K562 (cell line): ENCODE results near the gene PTPN18. TPM values are rescaled to one million over a fixed set of nuclear protein-coding genes. Genes with fewer than 3 reads are reported as not detected.

Source experiments
- CREB1 ChIP-seq, 2 experiments: sonication (generic) in 1 of 2; formaldehyde crosslinking in 1 of 2; IDR thresholded peaks; 2 replicates each; pipeline versions ENCODE4 v1.6.1 to v1.8.0; 2012 to 2022; ENCODE audit warnings: inconsistent platforms in 1 of 2, mild to moderate bottlenecking in 1 of 2, missing genetic modification reagents in 1 of 2, moderate library complexity in 1 of 2
- ELF4 ChIP-seq: fragments of 450-650 bp; formaldehyde crosslinking; IDR thresholded peaks from 2 replicates; pipeline ENCODE4 v1.4.0; 2022; ENCODE audit warnings: missing genetic modification characterization
- FOXA3 ChIP-seq, 2 experiments: fragments of 450-650 bp in 1 of 2; sonication (generic) in 1 of 2; formaldehyde crosslinking; IDR thresholded peaks in 1 of 2; conservative IDR thresholded peaks in 1 of 2; 2 replicates each; pipeline versions ENCODE4 v1.4.0 to v1.8.0; 2020 to 2022; ENCODE audit warnings: mild to moderate bottlenecking in 2 of 2, missing genetic modification reagents in 1 of 2
- HNRNPH1 ChIP-seq: fragments of 200-400 bp; formaldehyde crosslinking; optimal IDR thresholded peaks from 2 replicates; pipeline ENCODE3; 2017; ENCODE audit warnings: low read depth, mild to moderate bottlenecking, low read length, moderate library complexity
- MTA3 ChIP-seq: fragments of 450-650 bp; formaldehyde crosslinking; IDR thresholded peaks from 2 replicates; pipeline ENCODE4 v1.6.1; 2017; ENCODE audit warnings: mild to moderate bottlenecking, borderline replicate concordance
- MXD1 ChIP-seq: fragments of 250-450 bp; sonication (Bioruptor Pico); IDR thresholded peaks from 2 replicates; pipeline ENCODE4 v1.8.0; 2021; ENCODE audit warnings: borderline replicate concordance, mild to moderate bottlenecking, moderate library complexity; ENCODE audit not compliant: poor library complexity, severe bottlenecking
- NR4A1 ChIP-seq, 2 experiments: fragments of 250-450 bp in 1 of 2; fragments of 450-650 bp in 1 of 2; sonication (Bioruptor Pico) in 1 of 2; IDR thresholded peaks; 2 replicates each; pipeline versions ENCODE4 v1.4.0 to v1.6.1; 2016 to 2020; ENCODE audit warnings: mild to moderate bottlenecking in 2 of 2, missing compliant biosample characterization in 1 of 2, missing genetic modification characterization in 1 of 2, moderate library complexity in 1 of 2
- PTTG1 ChIP-seq: fragments of 450-650 bp; IDR thresholded peaks from 2 replicates; pipeline ENCODE4 v1.6.1; 2016; ENCODE audit warnings: low read depth, mild to moderate bottlenecking, missing genetic modification characterization, missing compliant biosample characterization
- RBM39 ChIP-seq: fragments of 200-400 bp; formaldehyde crosslinking; optimal IDR thresholded peaks from 2 replicates; pipeline ENCODE3; 2018; ENCODE audit warnings: low read depth, low read length
- RHOXF2B ChIP-seq: fragments of 250-450 bp; sonication (Bioruptor Pico); conservative IDR thresholded peaks from 2 replicates; pipeline ENCODE4 v1.5.1; 2021
- SAP30 ChIP-seq: fragments of 200-600 bp; sonication (generic); IDR thresholded peaks from 2 replicates; pipeline ENCODE4 v1.6.1; 2012; ENCODE audit warnings: borderline replicate concordance, low read depth, mild to moderate bottlenecking, moderate library complexity, low read length, control low read depth, inconsistent platforms; ENCODE audit not compliant: insufficient read depth, poor library complexity, severe bottlenecking
- SLC30A9 ChIP-seq: fragments of 250-450 bp; sonication (Bioruptor Pico); IDR thresholded peaks from 2 replicates; pipeline ENCODE4 v1.8.0; 2022; ENCODE audit warnings: mild to moderate bottlenecking, moderate library complexity
- SNRNP70 ChIP-seq: fragments of 200-400 bp; formaldehyde crosslinking; optimal IDR thresholded peaks from 2 replicates; pipeline ENCODE3; 2017; ENCODE audit warnings: low read depth, low read length
- SOX6 ChIP-seq: fragments of 450-650 bp; IDR thresholded peaks from 2 replicates; pipeline ENCODE4 v1.6.1; 2014; ENCODE audit warnings: mild to moderate bottlenecking
- SRSF9 ChIP-seq: fragments of 200-400 bp; formaldehyde crosslinking; IDR thresholded peaks from 2 replicates; pipeline ENCODE4 v1.6.1; 2017; ENCODE audit warnings: low read depth, low read length, borderline replicate concordance
- TEAD1 ChIP-seq, 2 experiments: fragments of 450-650 bp in 1 of 2; sonication (generic) in 1 of 2; formaldehyde crosslinking; IDR thresholded peaks; 2 replicates each; pipeline versions ENCODE4 v1.4.0 to v1.8.0; 2020 to 2022; ENCODE audit warnings: mild to moderate bottlenecking in 2 of 2, missing genetic modification reagents in 1 of 2
- TOE1 ChIP-seq, 2 experiments: fragments of 450-650 bp in 1 of 2; sonication (generic) in 1 of 2; formaldehyde crosslinking in 1 of 2; IDR thresholded peaks; 2 replicates each; pipeline versions ENCODE4 v1.7.1 to v1.8.0; 2016 to 2022; ENCODE audit warnings: borderline replicate concordance in 2 of 2, mild to moderate bottlenecking in 2 of 2, antibody characterized with exemption in 1 of 2, inconsistent platforms in 1 of 2, low read depth in 1 of 2, missing genetic modification reagents in 1 of 2, moderate library complexity in 1 of 2
- TSHZ1 ChIP-seq: fragments of 250-450 bp; sonication (Bioruptor Pico); IDR thresholded peaks from 2 replicates; pipeline ENCODE4 v1.4.0; 2020; ENCODE audit warnings: mild to moderate bottlenecking, moderate library complexity
- WHSC1 ChIP-seq: IDR thresholded peaks from one replicate; pipeline ENCODE4 v1.6.1; 2012; ENCODE audit warnings: low read length, control low read depth, inconsistent platforms
- ZNF23 ChIP-seq: fragments of 250-450 bp; sonication (Bioruptor Pico); IDR thresholded peaks from 2 replicates; pipeline ENCODE4 v1.4.0; 2020; ENCODE audit warnings: mild to moderate bottlenecking
- ZNF408 ChIP-seq: fragments of 250-450 bp; sonication (Bioruptor Pico); IDR thresholded peaks from 2 replicates; pipeline ENCODE4 v1.4.0; 2020; ENCODE audit warnings: low read depth, mild to moderate bottlenecking, moderate library complexity
- ZNF586 ChIP-seq: fragments of 450-650 bp; formaldehyde crosslinking; conservative IDR thresholded peaks from 2 replicates; pipeline ENCODE4 v1.4.0; 2020; ENCODE audit warnings: mild to moderate bottlenecking, moderate library complexity
- ZNF778 ChIP-seq: fragments of 450-650 bp; formaldehyde crosslinking; IDR thresholded peaks from 2 replicates; pipeline ENCODE4 v1.4.0; 2020; ENCODE audit warnings: mild to moderate bottlenecking, moderate library complexity
- polyA plus RNA-seq, 8 experiments: library from polyadenylated mRNA; depleted of rRNA in 4 of 8; stranded (reverse) in 5 of 8; unstranded in 3 of 8; fragments of >200 nt; fragmentation: Nextera tagmentation in 2 of 8; fragmentation: Illumina TruSeq in 1 of 8; extraction: Ambion mirVana in 2 of 8; extraction: Trizol in 1 of 8; gene quantifications; 2 replicates each; pipeline versions ENCODE4 v1.2.1 to v1.2.3, GENCODE V29; 2011 to 2014; ENCODE audit warnings: inconsistent platforms in 1 of 8, missing spikeins in 1 of 8
- total RNA-seq, 7 experiments: library from RNA; depleted of rRNA in 6 of 7; stranded (reverse); fragments of >200 nt in 6 of 7; fragmentation: Illumina TruSeq in 2 of 7; extraction: Trizol in 2 of 7; gene quantifications; 2 replicates each; pipeline versions ENCODE4 v1.2.1 to v1.2.3, GENCODE V29; 2011 to 2021; ENCODE audit warnings: low replicate concordance in 1 of 7

The PTPN18 gene
- total and polyA plus RNA-seq, 9 of the 15 experiments (the other 6 are each of a cell fraction or from before 2014, with no cell fraction given) = 11.6 to 90.7 (median 49.6) TPM

- TF ChIP-seq PTTG1 (tag) (no peak), RBM39 (no peak), SOX6 (0 out of 2 replicates have a peak, but pooled peaks have one; percentile 37), SNRNP70 (no peak), FOXA3 (CRISPR knock-in tag; conservative IDR thresholded peaks at IDR 0.05 in 1 of 2, IDR thresholded peaks at IDR 0.05 in 1 of 2) (no peak), RHOXF2B (no peak), ELF4 (CRISPR knock-in tag) (no peak), SAP30 (no peak), MTA3 (peak; percentile 52; the same call in 1 of the 2 replicates), ZNF778 (CRISPR knock-in tag) (no peak), ZNF408 (CRISPR knock-in tag) (no peak), ZNF586 (CRISPR knock-in tag) (no peak), SRSF9 (no peak), TOE1 (IDR thresholded peaks at IDR 0.05; ENCODE audit: borderline replicate concordance) (no peak), TOE1 (CRISPR knock-in tag; IDR thresholded peaks at IDR 0.05; ENCODE audit: borderline replicate concordance, low read depth) (no peak), WHSC1 (no peak), MXD1 (CRISPR knock-in tag) (no peak), NR4A1 (CRISPR knock-in tag; IDR thresholded peaks at IDR 0.05) (0 out of 2 replicates have a peak, but pooled peaks have one; percentile 13), NR4A1 (tag; IDR thresholded peaks at IDR 0.05) (0 out of 2 replicates have a peak, but pooled peaks have one; percentile 26), TSHZ1 (CRISPR knock-in tag) (no peak), TEAD1 (CRISPR knock-in tag; IDR thresholded peaks at IDR 0.05) (peak in 1 of 2 experiments; percentile 66; a peak in 1 of 4 replicates), SLC30A9 (CRISPR knock-in tag) (no peak), ZNF23 (CRISPR knock-in tag) (no peak), HNRNPH1 (no peak), CREB1 (IDR thresholded peaks at IDR 0.05) (no peak), CREB1 (CRISPR knock-in tag; IDR thresholded peaks at IDR 0.05) (no peak)
These were observed 24.5 kb downstream of the PTPN18 start (continued) for GRCh38 chr2:130380096-130380934.
